Transverse colon (tissue), 4 donors: ENCODE data around the gene TMEM95. TPM values are rescaled to one million over a fixed set of nuclear protein-coding genes. Genes with fewer than 3 reads are reported as not detected.

Source experiments
- DNase-seq: peaks from one replicate; pipeline ENCODE4 v3.0.0-alpha.2; 2019
- H3K27ac ChIP-seq, 4 donors: fragments of 200-600 bp; sonication (generic); 2 replicates each; pipeline ENCODE4 v1.5.1; 2016 to 2018; ENCODE audit warnings: inconsistent platforms in 4 of 4
- H3K27me3 ChIP-seq: fragments of 200-600 bp; sonication (generic); 2 replicates; pipeline ENCODE4 v1.5.1; 2017; ENCODE audit warnings: inconsistent platforms
- H3K36me3 ChIP-seq, 4 donors: fragments of 200-600 bp; sonication (generic); 2 replicates each; pipeline ENCODE4 v1.5.1; 2017 to 2019; ENCODE audit warnings: inconsistent platforms in 4 of 4
- H3K4me1 ChIP-seq, 4 donors: fragments of 200-600 bp; sonication (generic); 2 replicates each; pipeline ENCODE4 v1.5.1; 2017 to 2020; ENCODE audit warnings: inconsistent platforms in 4 of 4
- H3K4me3 ChIP-seq, 4 donors: fragments of 200-600 bp; sonication (generic); 1 replicate in 1 of 4; 2 replicates in 3 of 4; pipeline versions ENCODE4 v1.5.1 to v1.6.1; 2017 to 2019; ENCODE audit warnings: inconsistent platforms in 4 of 4
- H3K9me3 ChIP-seq, 2 donors: fragments of 200-600 bp; sonication (generic); 2 replicates each; pipeline ENCODE4 v1.5.1; 2017 to 2019; ENCODE audit warnings: inconsistent platforms in 2 of 2
- CTCF ChIP-seq, 5 experiments: fragments of 200-600 bp in 3 of 5; fragments of 450-650 bp in 2 of 5; sonication (generic) in 3 of 5; IDR thresholded peaks; 1 replicate in 2 of 5; 2 replicates in 3 of 5; pipeline ENCODE4 v1.5.1; 2016 to 2017; ENCODE audit warnings: antibody characterized with exemption in 5 of 5, inconsistent platforms in 3 of 5, mild to moderate bottlenecking in 2 of 5, moderate library complexity in 1 of 5
- EP300 ChIP-seq: sonication (generic); formaldehyde crosslinking; IDR thresholded peaks from one replicate; pipeline ENCODE4 v1.6.1; 2017; ENCODE audit warnings: antibody characterized with exemption, low read depth
- POLR2A ChIP-seq: fragments of 450-650 bp; IDR thresholded peaks from one replicate; pipeline ENCODE4 v1.6.1; 2016; ENCODE audit warnings: antibody characterized with exemption, mild to moderate bottlenecking, moderate library complexity
- POLR2AphosphoS5 ChIP-seq, 3 donors: sonication (generic); formaldehyde crosslinking; IDR thresholded peaks; one replicate each; pipeline ENCODE4 v1.6.1; 2016; ENCODE audit warnings: antibody characterized with exemption in 3 of 3
- WGBS, 2 donors: methylation state at CpG; one replicate each; pipeline ENCODE4 v1.1.5; 2018; ENCODE audit warnings: low coverage in 1 of 2; 5-methylcytosine and 5-hydroxymethylcytosine counted together
- in situ Hi-C, 4 donors: fragments of 200-750 bp; cut with MboI; loops; one replicate each; pipeline versions ENCODE4 v1.15.0 to v1.15.1; 2017; ENCODE audit warnings: low sequenced_read_pairs in 3 of 4, low pct_ligation_motif_present in 1 of 4, low pct_unique_long_range_greater_than_20kb in 1 of 4
- intact Hi-C: fragments of 100-400 bp; cut with DNase I; formaldehyde crosslinking; loops from one replicate; pipeline ENCODE4 v1.15.1; 2023; ENCODE audit warnings: low total_unique reads
- total RNA-seq, 4 donors: library from RNA; depleted of rRNA; stranded (reverse); fragments of >200 nt; gene quantifications; one replicate each; pipeline ENCODE4 v1.1.0, GENCODE V29; 2016

The TMEM95 gene
- total RNA-seq, 4 donors from 2014 or later = not detected

GRCh38 chr17:7322520-7323194 is 32.3 kb upstream of the TMEM95 start:
- TF ChIP-seq POLR2A (no peak), POLR2AphosphoS5 (IDR thresholded peaks at IDR 0.05) (no peak), CTCF (IDR thresholded peaks at IDR 0.05) (no peak), EP300 (no peak)
- WGBS, 2 donors = 95% methylated on average over 22 of the region's 22 CpGs; no CpG with 5 or more reads in 1 of the 2 donors
- no peak overlapping the region for H3K27ac ChIP-seq
- H3K27me3 ChIP-seq = no peaks in the 10 kb centered on the region
- no peak for DNase-seq
- peaks cover 0 to 23% (median 7%) of the 10 kb centered on the region in 4 donors for H3K36me3 ChIP-seq
- no peaks in the 10 kb centered on the region for H3K9me3 ChIP-seq
- no peak overlapping the region for H3K4me3 ChIP-seq
- in situ Hi-C loops = no loop called here
- peaks cover 0 to 1% (median 0%) of the 10 kb centered on the region in 4 donors for H3K4me1 ChIP-seq
- intact Hi-C loops = no loop called here

- peak; percentile 65 for DNase-seq
- peaks cover 0 to 23% (median 6%) of the 10 kb centered on the region in 4 donors for H3K36me3 ChIP-seq
- WGBS, 2 donors = 66% methylated on average over 39 of the region's 39 CpGs; no CpG with 5 or more reads in 1 of the 2 donors
- in situ Hi-C loops = no loop called here
- intact Hi-C loops = no loop called here
- H3K4me1 ChIP-seq = peaks cover 3 to 12% (median 7%) of the 10 kb centered on the region in 4 donors
- H3K27me3 ChIP-seq = no peaks in the 10 kb centered on the region
- TF ChIP-seq POLR2AphosphoS5 (IDR thresholded peaks at IDR 0.05) (no peak), POLR2A (no peak), CTCF (IDR thresholded peaks at IDR 0.05) (peak; percentile 78 to 91 (median 87)), EP300 (no peak)
- no peak overlapping the region for H3K4me3 ChIP-seq
- no peak overlapping the region for H3K27ac ChIP-seq
- no peaks in the 10 kb centered on the region for H3K9me3 ChIP-seq
Measured at GRCh38 chr17:7323731-7324437, 31.1 kb upstream of the TMEM95 start.

GRCh38 chr17:7324438-7324779 is 30.5 kb upstream of the TMEM95 start:
- intact Hi-C loops (no loop called here), in situ Hi-C loops (no loop called here)
- Histone ChIP-seq H3K27me3 (no peaks in the 10 kb centered on the region), H3K4me3 (no peak overlapping the region), H3K9me3 (no peaks in the 10 kb centered on the region), H3K36me3 (peaks cover 0 to 23% (median 6%) of the 10 kb centered on the region in 4 donors), H3K4me1 (peaks cover 3 to 12% (median 7%) of the 10 kb centered on the region in 4 donors), H3K27ac (no peak overlapping the region)
- 82% methylated on average over 3 of the region's 3 CpGs; no CpG with 5 or more reads in 1 of the 2 donors for WGBS, 2 donors
- TF ChIP-seq CTCF (IDR thresholded peaks at IDR 0.05) (peak in 2 of 5 experiments; percentile 7 to 24), EP300 (no peak)
- DNase-seq = no peak

- in situ Hi-C loops = loop anchor here in 1 of 4 donors (25.0 kb wide), 1 partner anchor 288 kb away; the partner anchor contains the start of genes SLC16A11 and SLC16A13
- Histone ChIP-seq H3K9me3 (no peaks in the 10 kb centered on the region), H3K27ac (no peak overlapping the region), H3K36me3 (peaks cover 0 to 22% (median 6%) of the 10 kb centered on the region in 4 donors), H3K27me3 (no peaks in the 10 kb centered on the region), H3K4me1 (peaks cover 3 to 13% (median 7%) of the 10 kb centered on the region in 4 donors), H3K4me3 (no peak overlapping the region)
- intact Hi-C loops = no loop called here
- DNase-seq = no peak
- TF ChIP-seq POLR2A = no peak
- no peak for TF ChIP-seq CTCF (IDR thresholded peaks at IDR 0.05)
- TF ChIP-seq EP300 = no peak
- TF ChIP-seq POLR2AphosphoS5 (IDR thresholded peaks at IDR 0.05) = no peak
- WGBS, 2 donors = 94% methylated on average over 19 of the region's 19 CpGs; no CpG with 5 or more reads in 1 of the 2 donors
Measured at GRCh38 chr17:7325031-7325528, 29.9 kb upstream of the TMEM95 start.
